Measurements from ENCODE around the gene MGAT3.

Gene MGAT3

GRCh38 chr22:39429186-39429585 is 27.6 kb upstream of the MGAT3 start:
- DNase-seq (ENCODE audit: low read depth, low spot score): no peak

- no peak for DNase-seq (ENCODE audit: low read depth, low spot score)
Observed at GRCh38 chr22:39429916-39430575, 26.8 kb upstream of the MGAT3 start.

- no peak for DNase-seq (ENCODE audit: low read depth, low spot score)
Observed at GRCh38 chr22:39430576-39431150, 26.1 kb upstream of the MGAT3 start.

- DNase-seq (ENCODE audit: low read depth, low spot score): no peak
Observed at GRCh38 chr22:39431216-39431801, 25.5 kb upstream of the MGAT3 start.

GRCh38 chr22:39431821-39432251 is 25.0 kb upstream of the MGAT3 start:
- DNase-seq (ENCODE audit: low read depth, low spot score): no peak

GRCh38 chr22:39432361-39432811 is 24.4 kb upstream of the MGAT3 start:
- no peak for DNase-seq (ENCODE audit: low read depth, low spot score)

- no peak for DNase-seq (ENCODE audit: low read depth, low spot score)
Observed at GRCh38 chr22:39433476-39434242, 23.2 kb upstream of the MGAT3 start.

- DNase-seq (ENCODE audit: low read depth, low spot score): no peak
Observed at GRCh38 chr22:39434243-39434653, 22.6 kb upstream of the MGAT3 start.

- DNase-seq (ENCODE audit: low read depth, low spot score): no peak
Observed at GRCh38 chr22:39434721-39435120, 22.1 kb upstream of the MGAT3 start.

GRCh38 chr22:39435616-39436015 is 21.2 kb upstream of the MGAT3 start:
- no peak for DNase-seq (ENCODE audit: low read depth, low spot score)

GRCh38 chr22:39437791-39438704 is 18.8 kb upstream of the MGAT3 start:
- DNase-seq (ENCODE audit: low read depth, low spot score): no peak

GRCh38 chr22:39439170-39439569 is 17.6 kb upstream of the MGAT3 start:
- DNase-seq (ENCODE audit: low read depth, low spot score): no peak

- DNase-seq (ENCODE audit: low read depth, low spot score): no peak
Observed at GRCh38 chr22:39443398-39443797, 13.4 kb upstream of the MGAT3 start.

- no peak for DNase-seq (ENCODE audit: low read depth, low spot score)
Observed at GRCh38 chr22:39444247-39444800, 12.5 kb upstream of the MGAT3 start.

- DNase-seq (ENCODE audit: low read depth, low spot score): no peak
Observed at GRCh38 chr22:39444937-39445465, 11.8 kb upstream of the MGAT3 start.

- DNase-seq (ENCODE audit: low read depth, low spot score): no peak
Observed at GRCh38 chr22:39445678-39446077, 11.1 kb upstream of the MGAT3 start.

GRCh38 chr22:39446239-39446721 is 10.5 kb upstream of the MGAT3 start:
- DNase-seq (ENCODE audit: low read depth, low spot score): no peak

GRCh38 chr22:39448205-39449054 is 8.4 kb upstream of the MGAT3 start:
- DNase-seq (ENCODE audit: low read depth, low spot score): no peak

GRCh38 chr22:39449708-39450107 is 7.1 kb upstream of the MGAT3 start:
- DNase-seq (ENCODE audit: low read depth, low spot score): no peak
